Left renal cortex interstitium (tissue), 4 donors: ENCODE data around the gene ZNF69. TPM values are rescaled to one million over a fixed set of nuclear protein-coding genes. Genes with fewer than 3 reads are reported as not detected.
"Not testable (repeated sequence)": the region's sequence is repeated elsewhere in the genome, so short reads cannot be mapped to it uniquely, and the experiment has no call there.

ENCODE experiments used
- DNase-seq, 4 donors: peaks; one replicate each; pipeline ENCODE4 v3.0.0-alpha.2; 2013; ENCODE audit warnings: low read depth in 4 of 4, low spot score in 2 of 4, missing footprints in 1 of 4
- polyA plus RNA-seq, 4 donors: library from polyadenylated mRNA; unstranded; fragments of 120-200 nt; gene quantifications; one replicate each; pipeline ENCODE4 v1.2.1, GENCODE V29; 2013; ENCODE audit not compliant: insufficient read length in 4 of 4

Gene ZNF69
- 10 to 100 TPM; 14.1 to 32.2 (median 20.0) TPM for polyA plus RNA-seq

- peak; percentile 69 to 90 (median 82) for DNase-seq
Measured at GRCh38 chr19:11887611-11888531, at the start of gene ZNF69. Gene ZNF69 (plus strand): TSS chr19:11887782. CDS start chr19:11887924, 142 bp downstream.

DNA sequence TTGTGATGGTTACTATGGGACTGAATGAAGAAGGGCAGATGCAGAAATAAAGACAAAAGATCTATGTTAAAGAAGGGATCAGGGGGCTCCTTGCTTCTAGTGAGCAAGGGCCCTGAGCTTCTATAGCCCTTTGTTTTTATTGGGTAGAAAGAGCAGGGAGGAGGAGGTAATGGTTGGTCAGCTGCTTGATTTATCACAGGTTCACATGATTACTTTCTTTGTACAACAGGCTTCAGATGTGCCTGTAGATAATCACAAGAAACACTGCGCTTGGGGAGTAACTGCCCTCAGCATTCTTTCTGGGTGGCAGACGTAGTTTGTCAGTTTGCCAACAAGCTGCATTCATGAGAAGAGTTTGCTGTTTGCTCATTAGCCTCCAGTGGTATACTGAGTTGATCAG lies 43.9 kb upstream of the ZNF69 start:
- peak in 2 of 4 donors; percentile 11 to 19 for DNase-seq

- DNase-seq, result not testable (repeated sequence)
Measured at GRCh38 chr19:11847615-11848014, 40.0 kb upstream of the ZNF69 start.

- DNase-seq, result no peak
Measured at GRCh38 chr19:11848200-11848593, 39.4 kb upstream of the ZNF69 start.

DNA sequence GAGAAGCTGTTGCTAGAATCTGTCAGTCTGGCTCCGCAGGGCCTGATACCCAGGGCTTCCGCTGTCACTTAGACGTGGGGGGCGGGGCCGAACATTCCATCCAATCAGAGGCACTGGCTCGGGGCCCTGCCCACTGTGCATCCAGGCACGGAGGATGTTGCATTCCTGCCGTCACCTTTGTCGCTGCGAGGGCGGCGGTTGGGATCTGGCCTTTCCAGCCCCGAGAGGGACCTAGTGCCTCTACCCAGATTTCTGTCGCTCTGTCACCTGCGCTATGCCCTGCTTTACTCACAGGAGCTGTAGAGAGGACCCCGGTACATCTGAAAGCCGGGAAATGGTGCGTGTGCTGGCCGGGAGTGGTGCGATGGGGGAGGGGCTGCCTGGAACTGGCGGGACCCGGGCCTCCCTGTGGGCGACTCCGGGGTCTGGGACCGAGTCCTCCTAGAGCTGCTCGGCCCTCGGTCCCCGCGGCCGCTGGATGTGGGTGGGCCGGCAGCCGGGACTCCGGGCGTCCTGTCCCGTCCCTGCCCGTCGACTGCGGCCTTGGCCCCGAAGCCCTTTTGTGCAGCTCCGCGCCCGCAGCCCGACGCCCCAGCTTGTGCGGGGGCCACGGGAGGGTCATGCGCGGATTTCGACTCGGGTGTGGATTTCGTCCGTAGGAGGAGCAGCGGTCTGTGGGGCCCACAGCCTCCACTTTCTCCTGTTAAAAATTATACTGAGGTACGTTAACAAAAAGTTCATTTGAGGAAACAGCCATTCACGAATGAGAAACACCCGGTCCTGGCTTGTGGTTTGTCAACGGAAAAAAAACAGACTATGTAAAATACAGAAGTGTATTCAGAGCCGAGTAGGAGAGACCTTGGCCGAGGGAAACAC lies 38.8 kb upstream of the ZNF69 start, which contains the start of gene ZNF439:
TSS of gene ZNF439 (plus strand) at position 133 of the 876 bp plus-strand sequence. CDS start at position 275, 142 bp downstream.
- DNase-seq, result peak; percentile 75 to 90 (median 80)

- DNase-seq, result not testable (repeated sequence)
Measured at GRCh38 chr19:11850289-11850688, 37.3 kb upstream of the ZNF69 start.

DNA sequence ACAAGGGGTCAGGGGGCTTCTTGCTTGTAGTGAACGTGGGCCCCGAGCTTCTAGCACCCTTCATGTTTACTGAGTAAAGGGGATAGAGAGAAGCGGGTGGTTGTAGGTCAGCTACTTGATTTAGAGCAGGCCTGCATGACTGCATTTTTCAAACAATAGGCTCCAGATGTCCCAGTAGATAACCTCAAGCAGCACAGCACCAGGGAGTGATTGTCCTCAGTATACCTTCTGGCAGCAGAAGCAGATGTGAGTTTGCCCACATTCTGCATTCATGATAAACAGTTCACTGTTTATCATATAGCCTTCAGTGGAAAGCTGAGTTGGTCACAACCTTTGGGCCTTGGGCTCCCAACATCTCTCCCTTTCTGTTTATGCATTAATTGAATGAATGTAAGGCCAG lies 34.2 kb upstream of the ZNF69 start:
- no peak for DNase-seq

GRCh38 chr19:11856596-11857250 lies 30.9 kb upstream of the ZNF69 start:
- no peak for DNase-seq

DNA sequence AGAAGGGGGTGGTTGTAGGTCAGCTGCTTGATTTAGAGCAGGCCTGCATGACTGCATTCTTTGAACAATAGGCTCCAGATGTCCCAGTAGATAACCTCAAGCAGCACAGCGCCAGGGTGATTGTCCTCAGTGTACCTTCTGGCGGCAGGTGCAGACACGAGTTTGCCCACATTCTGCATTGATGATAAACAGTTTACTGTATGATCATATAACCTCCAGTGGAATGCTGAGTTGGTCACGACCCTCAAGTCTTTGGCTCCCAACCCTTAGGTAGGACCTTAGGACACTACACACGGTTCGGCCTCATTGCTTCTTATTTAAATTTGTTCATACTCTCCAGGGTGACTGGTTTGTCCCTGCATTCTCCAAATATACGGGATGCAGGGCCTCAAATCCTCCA lies 26.9 kb upstream of the ZNF69 start:
- no peak for DNase-seq

- no peak for DNase-seq
Measured at GRCh38 chr19:11861301-11861700, 26.3 kb upstream of the ZNF69 start.

GRCh38 chr19:11867766-11868165 lies 19.8 kb upstream of the ZNF69 start:
- not testable (repeated sequence) for DNase-seq

GRCh38 chr19:11868188-11868587 lies 19.4 kb upstream of the ZNF69 start:
- DNase-seq, result no peak

DNA sequence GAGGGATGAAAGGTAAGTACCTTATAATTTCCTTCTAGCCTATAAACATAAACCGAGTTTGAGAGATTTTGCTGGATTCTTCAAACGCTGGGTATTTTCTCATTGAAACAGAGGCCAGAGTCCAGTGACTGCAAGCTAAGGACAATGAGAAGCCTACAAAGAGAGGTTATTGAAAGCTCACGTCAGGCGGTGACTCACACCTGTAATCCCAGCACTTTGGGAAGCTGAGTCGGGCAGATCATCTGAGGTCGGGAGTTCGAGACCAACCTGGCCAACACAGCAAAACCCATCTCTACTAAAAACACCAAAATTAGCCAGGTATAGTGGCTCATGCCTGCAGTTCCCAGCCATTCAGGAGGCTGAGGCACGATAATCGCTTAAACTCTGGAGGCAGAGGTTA lies 15.0 kb upstream of the ZNF69 start:
- DNase-seq, result no peak

DNA sequence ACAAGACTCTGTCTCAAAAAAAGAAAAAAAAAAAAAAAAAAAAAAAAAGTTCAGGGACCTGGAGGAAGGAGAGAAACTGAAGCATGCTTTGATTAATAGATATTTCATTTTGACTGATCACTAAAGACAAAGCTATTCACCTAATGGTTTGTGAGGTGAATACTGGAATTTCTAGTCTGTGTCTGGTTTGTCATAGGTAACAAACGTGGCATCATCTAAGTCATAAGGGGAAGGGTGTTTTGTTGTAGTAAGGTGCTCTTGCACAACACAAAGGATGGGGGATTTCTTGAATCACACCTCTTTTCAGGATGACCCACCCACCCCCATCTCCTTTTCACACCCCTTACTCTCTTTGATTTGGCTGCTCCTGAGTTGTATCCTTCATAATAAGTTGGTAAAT lies 13.8 kb upstream of the ZNF69 start:
- DNase-seq, result no peak

DNA sequence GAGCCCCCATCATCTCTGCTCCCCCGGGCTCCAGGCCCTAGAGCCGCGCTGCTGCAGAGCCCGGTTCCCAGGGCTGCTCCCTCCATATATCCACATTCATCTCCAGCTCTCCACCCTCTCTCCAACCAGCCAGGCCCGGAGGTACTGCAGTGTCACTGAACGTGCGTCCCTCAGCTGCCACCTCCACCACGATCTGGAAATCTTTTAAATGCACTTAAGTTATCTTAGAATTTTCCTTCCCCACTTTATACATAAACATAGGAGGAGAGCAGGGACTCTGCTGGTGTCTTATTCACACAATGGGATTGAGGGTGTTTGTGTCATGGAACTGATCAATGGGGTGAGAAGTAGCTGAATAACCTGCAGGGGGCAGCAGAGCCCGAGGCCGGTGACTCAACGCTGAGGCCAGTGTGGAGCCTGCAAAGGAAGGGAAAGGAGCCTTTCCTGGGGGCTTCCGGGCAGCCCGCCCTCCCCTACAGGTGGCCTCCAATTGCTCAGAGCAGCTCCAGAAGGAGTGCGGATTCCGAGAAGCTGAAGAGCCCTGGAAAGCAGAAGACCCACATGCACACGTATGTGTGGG lies 7.8 kb upstream of the ZNF69 start:
- DNase-seq, result not testable (repeated sequence)

DNA sequence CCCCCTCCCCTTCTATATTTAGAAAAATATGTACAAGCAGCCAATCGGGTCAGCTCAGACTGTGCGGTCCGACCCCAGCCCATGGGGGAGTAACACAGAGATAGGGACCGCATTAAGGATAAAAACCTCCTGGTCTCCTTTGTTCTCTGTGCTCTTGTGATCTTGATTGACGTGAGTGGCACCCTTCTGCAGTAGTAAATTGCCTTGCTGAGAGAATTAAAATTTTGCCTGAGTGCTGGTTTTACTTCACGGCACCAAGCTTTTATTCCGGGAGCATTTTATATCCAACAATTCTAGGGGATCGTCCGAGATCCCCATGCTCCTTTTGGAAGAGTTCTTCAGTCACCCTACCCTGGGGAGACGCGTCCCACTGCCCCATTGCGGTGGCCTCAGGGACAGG lies 7.0 kb upstream of the ZNF69 start:
- DNase-seq, result no peak

DNA sequence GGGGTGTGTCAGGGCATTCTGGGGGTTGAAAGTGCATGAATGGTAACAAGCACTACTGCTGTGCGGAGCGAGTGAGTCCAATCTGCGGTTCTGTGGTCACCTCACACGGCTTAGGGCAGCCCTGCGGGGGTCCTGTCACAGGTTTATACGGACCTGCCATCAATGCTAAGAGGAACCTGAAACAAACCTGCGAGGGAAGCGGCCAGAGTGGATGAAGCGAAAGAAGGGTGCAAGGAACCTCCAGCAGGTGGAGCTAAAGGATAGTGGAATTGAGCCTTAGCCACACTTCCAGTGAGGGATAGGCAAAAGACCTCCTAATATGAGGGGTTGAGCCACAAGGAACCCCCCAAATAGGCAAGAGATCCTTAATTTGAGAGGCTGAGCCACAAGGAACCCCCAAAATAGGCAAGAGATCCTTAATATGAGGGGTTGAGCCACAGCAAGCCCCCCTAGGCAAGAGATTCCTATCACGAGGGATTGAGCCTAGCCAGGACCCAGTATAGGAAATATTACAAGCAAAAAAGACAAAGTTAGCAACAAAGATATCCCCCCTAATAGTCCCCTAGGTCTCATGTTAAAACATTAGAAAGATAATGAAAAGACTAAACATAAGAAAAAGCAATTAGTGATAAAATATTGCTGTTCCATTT lies 6.3 kb upstream of the ZNF69 start:
- DNase-seq, result peak; percentile 23 to 54 (median 30)

DNA sequence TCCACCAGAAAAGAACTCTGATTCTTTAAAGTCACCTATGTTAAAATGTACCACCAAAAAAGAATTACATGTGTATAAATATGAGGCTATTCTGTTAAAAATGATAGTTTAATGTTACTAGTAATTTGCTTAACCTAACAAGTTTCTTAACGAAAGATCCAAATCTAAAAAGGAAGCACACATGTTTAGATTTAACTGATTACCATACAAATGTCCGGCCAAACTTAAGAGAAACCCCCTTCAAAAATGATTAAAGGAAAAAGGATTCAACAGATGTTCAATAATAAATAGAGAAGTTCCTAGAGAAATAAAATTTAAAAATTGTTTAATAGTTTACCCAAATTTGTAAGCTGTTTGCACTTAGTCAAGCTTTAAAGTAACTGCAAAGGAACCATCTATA lies 5.0 kb upstream of the ZNF69 start:
- no peak for DNase-seq

DNA sequence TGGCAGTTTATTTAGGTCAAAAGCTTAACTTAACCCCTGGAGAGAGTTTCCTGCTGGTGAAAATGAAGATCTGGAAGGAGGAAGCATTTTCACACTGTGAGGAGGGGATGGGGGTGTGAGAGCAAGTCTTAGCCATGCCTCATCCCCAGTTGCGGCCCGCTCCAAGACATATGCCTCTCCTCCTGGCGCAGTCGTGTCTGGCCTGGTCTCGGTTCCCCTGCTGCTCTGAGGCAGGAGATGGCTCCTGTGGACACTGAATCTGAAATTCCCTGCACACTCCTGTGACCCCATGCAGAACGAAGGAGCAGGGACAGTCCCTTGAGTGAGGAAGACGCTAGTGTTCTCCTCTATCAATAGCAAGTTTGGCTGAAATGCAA lies 360 bp upstream of the ZNF69 start:
- DNase-seq, result no peak

DNA sequence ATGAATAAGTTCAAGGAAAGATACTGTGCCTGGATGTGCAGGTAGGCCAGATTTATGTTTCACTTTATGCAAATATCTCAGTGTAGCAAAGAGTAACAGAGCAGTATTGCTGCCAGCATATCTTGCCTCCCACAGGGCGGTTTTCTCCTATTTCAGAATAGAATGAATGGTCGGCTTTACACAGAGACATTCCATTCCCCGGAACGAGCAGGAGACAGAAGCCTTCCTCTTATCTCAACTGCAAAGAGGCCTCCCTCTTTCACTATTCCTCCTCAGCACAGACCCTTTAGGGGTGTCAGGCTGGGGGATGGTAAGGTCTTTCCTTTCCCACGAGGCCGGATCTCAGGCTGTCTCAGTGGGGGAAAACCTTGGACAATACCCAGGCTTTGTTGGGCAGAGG lies 2.3 kb downstream of the ZNF69 start:
- not testable (repeated sequence) for DNase-seq
